Kidney (tissue), 14 donors: ENCODE data around the gene GIPC3. TPM values are rescaled to one million over a fixed set of nuclear protein-coding genes. Genes with fewer than 3 reads are reported as not detected.

Source experiments
- DNase-seq, 5 donors: peaks; one replicate each; pipeline ENCODE4 v3.0.0-alpha.2; 2013 to 2020
- FAIRE-seq: peaks from 2 replicates; lab custom pipeline; 2012; peaks lifted over from hg19 to GRCh38; lab: Jason Lieb, UNC
- H3K27ac ChIP-seq, 2 donors: one replicate each; pipeline ENCODE4 v1.7.0; 2013; ENCODE audit warnings: low read depth in 2 of 2, low read length in 2 of 2, inconsistent platforms in 1 of 2
- H3K27me3 ChIP-seq: one replicate; pipeline ENCODE4 v1.7.1; 2013; ENCODE audit warnings: low read length, inconsistent platforms; ENCODE audit not compliant: control insufficient read depth, insufficient read depth
- H3K36me3 ChIP-seq, 3 donors: one replicate each; pipeline versions ENCODE4 v1.7.0 to v1.7.1; 2013; ENCODE audit warnings: low read length in 3 of 3, control low read depth in 1 of 3, inconsistent platforms in 1 of 3; ENCODE audit not compliant: insufficient read depth in 3 of 3, control insufficient read depth in 2 of 3
- H3K4me1 ChIP-seq, 3 donors: one replicate each; pipeline versions ENCODE4 v1.7.0 to v1.7.1; 2013; ENCODE audit warnings: low read length in 3 of 3, inconsistent platforms in 1 of 3, low read depth in 1 of 3; ENCODE audit not compliant: control insufficient read depth in 2 of 3, insufficient read depth in 2 of 3
- H3K4me3 ChIP-seq, 3 donors: one replicate each; pipeline versions ENCODE4 v1.7.0 to v1.8.1; 2013; ENCODE audit warnings: low read length in 3 of 3, control low read depth in 1 of 3, inconsistent platforms in 1 of 3
- H3K9ac ChIP-seq, 3 donors: one replicate each; pipeline versions ENCODE4 v1.7.0 to v1.7.1; 2013; ENCODE audit warnings: low read length in 3 of 3, control low read depth in 1 of 3, inconsistent platforms in 1 of 3
- H3K9me3 ChIP-seq, 3 donors: one replicate each; pipeline versions ENCODE4 v1.7.0 to v1.7.1; 2013; ENCODE audit warnings: low read length in 3 of 3, control low read depth in 1 of 3, inconsistent platforms in 1 of 3; ENCODE audit not compliant: control insufficient read depth in 2 of 3, insufficient read depth in 1 of 3
- CTCF ChIP-seq: IDR thresholded peaks from 3 replicates; pipeline ENCODE4 v1.5.1; 2012; ENCODE audit warnings: mild to moderate bottlenecking, moderate library complexity, borderline replicate concordance; ENCODE audit not compliant: insufficient read depth; ENCODE audit errors: extremely low read depth
- intact Hi-C: fragments of 100-400 bp; cut with DNase I; formaldehyde crosslinking; loops from one replicate; pipeline ENCODE4 v1.11.1; 2022
- polyA plus RNA-seq: library from polyadenylated mRNA; stranded (reverse); fragments of 350-450 nt; fragmentation: Illumina TruSeq; extraction: RNeasy Lipid Tissue Mini Kit (QIAGEN cat#74804); gene quantifications from one replicate; pipeline ENCODE4 v1.2.3, GENCODE V29; 2014; ENCODE audit warnings: low read depth, low replicate concordance; ENCODE audit not compliant: insufficient read depth
- total RNA-seq: library from RNA; stranded (reverse); fragmentation: NEBNext Ultra II Directional; extraction: Animal tissue kit (Norgen Biotek cat#: 25700); gene quantifications from one replicate; pipeline ENCODE4 v1.2.1, GENCODE V29; 2021
- donor health status: control.
- donor health status: control.
- donor health status: control.
- donor health status: control.
- donor health status: control.
- donor health status: DM: yes; HTN: yes; CAD: no.
- donor health status: Normal renal cell carcinoma (clear cell type).

GIPC3 gene
- total and polyA plus RNA-seq, 2 donors from 2014 or later: 2.1 TPM

DNA sequence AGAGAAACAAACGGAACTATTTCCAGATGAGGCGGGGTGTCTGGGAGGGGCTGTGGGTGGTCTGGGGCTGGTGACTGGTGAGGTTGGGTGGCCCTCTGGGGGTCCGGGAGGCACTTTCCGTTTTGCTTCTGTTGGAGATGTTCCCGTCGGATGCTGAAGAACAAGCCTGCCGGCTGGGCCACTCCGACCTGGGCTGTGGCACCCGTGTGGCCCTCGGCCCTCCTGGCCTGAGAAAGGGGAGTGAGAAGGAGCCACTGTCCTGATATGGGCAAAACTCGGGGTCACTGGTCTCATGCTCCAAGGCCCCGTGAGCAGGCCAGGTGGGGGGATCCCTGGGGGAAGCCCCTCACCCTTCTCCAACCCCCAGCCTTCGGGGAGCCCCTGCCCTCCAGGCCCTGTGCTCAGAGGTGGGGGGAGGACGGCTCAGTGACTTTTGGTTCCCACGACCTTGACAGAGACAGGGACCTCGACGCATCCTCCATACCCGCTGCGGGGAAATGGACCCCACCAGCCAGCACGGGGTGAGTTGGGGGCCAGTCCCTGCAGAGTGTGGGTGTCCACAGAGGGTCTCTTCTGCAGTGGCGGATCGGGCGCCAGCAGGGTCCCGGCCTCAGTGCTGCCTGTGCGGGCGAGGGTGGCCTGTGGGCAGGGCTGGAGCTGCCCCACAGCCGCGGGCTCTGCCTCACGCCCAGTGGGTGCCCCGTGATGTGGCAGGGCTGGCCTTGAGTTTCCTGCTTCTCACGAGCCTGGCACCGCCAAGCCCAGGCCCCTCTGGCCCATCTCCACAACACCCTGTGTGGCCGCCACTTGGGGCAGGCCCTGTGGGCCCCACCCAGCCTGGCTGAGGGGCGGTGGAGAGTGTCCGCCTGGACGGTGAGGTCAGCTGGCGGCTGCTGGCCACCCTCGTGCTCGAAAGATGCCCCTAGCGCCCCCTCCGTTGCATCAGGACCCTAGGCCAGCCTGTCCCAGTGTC lies 25.8 kb downstream of the GIPC3 start:
- no peaks in the 10 kb centered on the region for H3K9me3 ChIP-seq
- no peak for TF ChIP-seq CTCF
- no peak overlapping the region for H3K9ac ChIP-seq
- FAIRE-seq (no peak), DNase-seq (no peak)
- no peak overlapping the region for H3K27ac ChIP-seq
- intact Hi-C loops: no loop called here
- H3K27me3 ChIP-seq: peaks cover under 1% of the 10 kb centered on the region
- H3K36me3 ChIP-seq: peaks cover 0 to 2% (median 0%) of the 10 kb centered on the region in 3 donors
- no peak overlapping the region for H3K4me3 ChIP-seq
- peaks cover 0 to 14% (median 0%) of the 10 kb centered on the region in 3 donors for H3K4me1 ChIP-seq

GRCh38 chr19:3611841-3612240 lies 26.6 kb downstream of the GIPC3 start:
- Histone ChIP-seq H3K27ac (no peak overlapping the region), H3K27me3 (no peaks in the 10 kb centered on the region), H3K36me3 (peaks cover 0 to 2% (median 0%) of the 10 kb centered on the region in 3 donors), H3K4me3 (no peak overlapping the region), H3K9ac (no peak overlapping the region), H3K4me1 (peaks cover 0 to 14% (median 0%) of the 10 kb centered on the region in 3 donors), H3K9me3 (no peaks in the 10 kb centered on the region)
- no peak for FAIRE-seq
- intact Hi-C loops: no loop called here
- TF ChIP-seq CTCF: no peak
- DNase-seq: no peak

GRCh38 chr19:3612330-3612729 lies 27.1 kb downstream of the GIPC3 start:
- Histone ChIP-seq H3K27ac (no peak overlapping the region), H3K4me3 (no peak overlapping the region), H3K36me3 (peaks cover 0 to 2% (median 0%) of the 10 kb centered on the region in 3 donors), H3K9ac (no peak overlapping the region), H3K9me3 (no peaks in the 10 kb centered on the region), H3K4me1 (peaks cover 0 to 12% (median 0%) of the 10 kb centered on the region in 3 donors), H3K27me3 (no peaks in the 10 kb centered on the region)
- DNase-seq (no peak), FAIRE-seq (no peak)
- intact Hi-C loops: no loop called here
- TF ChIP-seq CTCF: no peak
